SKM-1 (cell line): ENCODE data around the gene RTN4R.

Experiments
- DNase-seq: peaks from one replicate; lab custom pipeline; 2025; ENCODE audit not compliant: unreplicated experiment; lab: John Stamatoyannopoulos, UW

The RTN4R gene

GRCh38 chr22:20204806-20205205 lies 63.3 kb downstream of the RTN4R start:
- DNase-seq, result no peak

GRCh38 chr22:20204311-20204710 lies 63.8 kb downstream of the RTN4R start:
- DNase-seq, result no peak

- DNase-seq, result no peak
These were observed 64.4 kb downstream of the RTN4R start for GRCh38 chr22:20203552-20204201.

GRCh38 chr22:20203142-20203551 lies 65.0 kb downstream of the RTN4R start:
- no peak for DNase-seq

GRCh38 chr22:20201837-20202392 lies 66.2 kb downstream of the RTN4R start:
- no peak for DNase-seq

- no peak for DNase-seq
These were observed 68.2 kb downstream of the RTN4R start for GRCh38 chr22:20199906-20200305.

- DNase-seq, result no peak
These were observed 68.7 kb downstream of the RTN4R start for GRCh38 chr22:20199413-20199842.

GRCh38 chr22:20198557-20199319 lies 69.4 kb downstream of the RTN4R start:
- no peak for DNase-seq

GRCh38 chr22:20197407-20198030 lies 70.6 kb downstream of the RTN4R start:
- no peak for DNase-seq

- no peak for DNase-seq
These were observed 71.8 kb downstream of the RTN4R start for GRCh38 chr22:20196094-20196842.

- DNase-seq, result no peak
These were observed 73.2 kb downstream of the RTN4R start for GRCh38 chr22:20194681-20195593.

- no peak for DNase-seq
These were observed 74.2 kb downstream of the RTN4R start for GRCh38 chr22:20193761-20194494.

GRCh38 chr22:20192972-20193760 lies 75.0 kb downstream of the RTN4R start:
- DNase-seq, result no peak

GRCh38 chr22:20192293-20192971 lies 75.7 kb downstream of the RTN4R start:
- no peak for DNase-seq

- DNase-seq, result no peak
These were observed 76.3 kb downstream of the RTN4R start for GRCh38 chr22:20191803-20192202.
